IMR-90 (cell line): ENCODE measurements around the gene KLHL40. TPM values are rescaled to one million over a fixed set of nuclear protein-coding genes. Genes with fewer than 3 reads are reported as not detected.
A peak's percentile ranks its signal among the peaks of the same experiment; 100 is the strongest.

Source experiments
- ATAC-seq: fragments of 200-7000 bp; cut with Tn5 transposase; 2 replicates; pipeline ENCODE4 v1.9.1; 2020; ENCODE audit warnings: low read depth, mild to moderate bottlenecking, moderate library complexity
- BruUV-seq: library from RNA; stranded (reverse); fragments of 400-500 nt; replicated peaks from 2 replicates; lab custom pipeline; 2021; lab: Mats Ljungman, UMichigan
- CTCF ChIA-PET: fragments of 300-600 bp; formaldehyde crosslinking; extraction: SDS; loops from one replicate; lab custom pipeline; 2021; ENCODE audit warnings: antibody characterized with exemption; lab: Yijun Ruan, JAX
- POLR2A ChIA-PET: fragments of 300-600 bp; sonication (Branson Sonifier 250); formaldehyde crosslinking; loops from one replicate; lab custom pipeline; 2022; ENCODE audit warnings: antibody characterized with exemption; ENCODE audit not compliant: unreplicated experiment; lab: Charles Lee
- DNase-seq: peaks from one replicate; pipeline ENCODE4 v3.0.0; 2013
- H2AFZ ChIP-seq: replicated peaks from 2 replicates; pipeline ENCODE3; 2013; ENCODE audit warnings: low read length, mild to moderate bottlenecking; ENCODE audit not compliant: poor library complexity
- H2AK5ac ChIP-seq: 2 replicates; pipeline ENCODE4 v1.6.1; 2013; ENCODE audit warnings: low read depth, low read length, inconsistent platforms
- H2AK9ac ChIP-seq: replicated peaks from 2 replicates; pipeline ENCODE3; 2013; ENCODE audit warnings: mild to moderate bottlenecking, low read depth, low read length, moderate library complexity; ENCODE audit not compliant: poor library complexity
- H2BK120ac ChIP-seq: 2 replicates; pipeline ENCODE4 v1.6.1; 2013; ENCODE audit warnings: low read depth, low read length, inconsistent platforms
- H2BK15ac ChIP-seq: 3 replicates; pipeline ENCODE4 v1.6.1; 2013; ENCODE audit warnings: low read depth, low read length, inconsistent platforms
- H2BK20ac ChIP-seq: 2 replicates; pipeline ENCODE4 v1.6.1; 2013; ENCODE audit warnings: low read depth, mild to moderate bottlenecking, inconsistent platforms, low read length, moderate library complexity
- H2BK5ac ChIP-seq: 2 replicates; pipeline ENCODE4 v1.6.1; 2013; ENCODE audit warnings: mild to moderate bottlenecking, low read depth, low read length, inconsistent platforms; ENCODE audit not compliant: poor library complexity, severe bottlenecking
- H3K14ac ChIP-seq: replicated peaks from 2 replicates; pipeline ENCODE4 v1.6.1; 2013; ENCODE audit warnings: low read depth, low read length, inconsistent platforms
- H3K18ac ChIP-seq: 2 replicates; pipeline ENCODE4 v1.6.1; 2013; ENCODE audit warnings: low read depth, low read length, control low read depth
- H3K23ac ChIP-seq: 2 replicates; pipeline ENCODE4 v1.6.1; 2013; ENCODE audit warnings: low read depth, low read length, inconsistent platforms
- H3K27ac ChIP-seq: 2 replicates; pipeline ENCODE4 v1.5.1; 2013; ENCODE audit warnings: mild to moderate bottlenecking, control low read depth, low read length; ENCODE audit not compliant: insufficient read depth
- H3K27me3 ChIP-seq: 2 replicates; pipeline ENCODE4 v1.6.1; 2013; ENCODE audit warnings: low read length; ENCODE audit not compliant: control insufficient read depth, insufficient read depth
- H3K36me3 ChIP-seq: 2 replicates; pipeline ENCODE4 v1.6.1; 2013; ENCODE audit warnings: low read length, mixed read lengths; ENCODE audit not compliant: control insufficient read depth, insufficient read depth
- H3K4ac ChIP-seq: 2 replicates; pipeline ENCODE4 v1.6.1; 2013; ENCODE audit warnings: low read depth, low read length, inconsistent platforms
- H3K4me1 ChIP-seq: 2 replicates; pipeline ENCODE4 v1.6.1; 2013; ENCODE audit warnings: low read length, mixed read lengths; ENCODE audit not compliant: control insufficient read depth, insufficient read depth
- H3K4me2 ChIP-seq: 2 replicates; pipeline ENCODE4 v1.6.1; 2013; ENCODE audit warnings: low read depth, mild to moderate bottlenecking, control low read depth, low read length, moderate library complexity
- H3K4me3 ChIP-seq: 2 replicates; pipeline ENCODE4 v1.5.1; 2013; ENCODE audit warnings: low read depth, mild to moderate bottlenecking, control low read depth, low read length, moderate library complexity; ENCODE audit not compliant: insufficient read depth
- H3K56ac ChIP-seq: 2 replicates; pipeline ENCODE4 v1.6.1; 2013; ENCODE audit warnings: low read length, inconsistent platforms; ENCODE audit not compliant: insufficient read depth; ENCODE audit errors: extremely low read depth
- H3K79me1 ChIP-seq, 2 experiments: 2 replicates each; pipeline ENCODE4 v1.6.1; 2013; ENCODE audit warnings: low read length in 2 of 2, inconsistent platforms in 1 of 2, low read depth in 1 of 2
- H3K9ac ChIP-seq: 2 replicates; pipeline ENCODE4 v1.6.1; 2013; ENCODE audit warnings: low read depth, low read length, control low read depth
- H3K9me1 ChIP-seq: 2 replicates; pipeline ENCODE4 v1.6.1; 2013; ENCODE audit warnings: low read length, inconsistent platforms; ENCODE audit not compliant: insufficient read depth
- H3K9me3 ChIP-seq: 2 replicates; pipeline ENCODE4 v1.6.1; 2013; ENCODE audit warnings: low read length; ENCODE audit not compliant: control insufficient read depth, insufficient read depth
- H4K20me1 ChIP-seq: 2 replicates; pipeline ENCODE4 v1.6.1; 2013; ENCODE audit warnings: low read length, inconsistent platforms; ENCODE audit not compliant: insufficient read depth
- H4K5ac ChIP-seq: 2 replicates; pipeline ENCODE4 v1.6.1; 2013; ENCODE audit warnings: mild to moderate bottlenecking, low read depth, low read length, control low read depth
- H4K8ac ChIP-seq, 2 experiments: 2 replicates each; pipeline ENCODE4 v1.6.1; 2013; ENCODE audit warnings: low read depth in 2 of 2, low read length in 2 of 2, control low read depth in 1 of 2, inconsistent platforms in 1 of 2
- H4K91ac ChIP-seq: 2 replicates; pipeline ENCODE4 v1.6.1; 2013; ENCODE audit warnings: low read depth, low read length, inconsistent platforms; ENCODE audit not compliant: insufficient read depth
- CHD1 ChIP-seq: IDR thresholded peaks from 2 replicates; pipeline ENCODE4 v1.6.1; 2012; ENCODE audit warnings: low read depth, low read length, improper control_type of control experiment
- CTCF ChIP-seq: conservative IDR thresholded peaks from 2 replicates; pipeline ENCODE4 v1.5.1; 2012; ENCODE audit warnings: mild to moderate bottlenecking, low read depth, low read length, improper control_type of control experiment
- MXI1 ChIP-seq: IDR thresholded peaks from 2 replicates; pipeline ENCODE4 v1.6.1; 2012; ENCODE audit warnings: low read depth, mild to moderate bottlenecking, low read length, moderate library complexity, borderline replicate concordance
- SMC3 ChIP-seq: fragments of 150-350 bp; IDR thresholded peaks from 2 replicates; pipeline ENCODE4 v1.6.1; 2016; ENCODE audit warnings: low read depth, mild to moderate bottlenecking, antibody characterized with exemption, low read length, moderate library complexity
- WGBS, 2 experiments: methylation state at CpG; one replicate each; pipeline versions ENCODE4 v1.1.5 to v1.1.7; 2013; ENCODE audit warnings: missing lambda C conversion rate in 2 of 2; ENCODE audit not compliant: insufficient read length in 1 of 2; ENCODE audit errors: extremely low coverage in 2 of 2; 5-methylcytosine and 5-hydroxymethylcytosine counted together
- dilution Hi-C: fragments of 300-500 bp; cut with HindIII; formaldehyde crosslinking; loops from one replicate; pipeline ENCODE4 v1.14.3; 2018; ENCODE audit warnings: low sequenced_read_pairs; ENCODE audit not compliant: unreplicated experiment
- in situ Hi-C: fragments of 300-500 bp; cut with MboI; formaldehyde crosslinking; loops from 3 replicates; pipeline ENCODE4 v1.14.3; 2019; ENCODE audit warnings: low sequenced_read_pairs, inconsistent platforms, mixed read lengths
- intact Hi-C: fragments of 100-400 bp; cut with micrococcal nuclease; formaldehyde crosslinking; loops from 2 replicates; pipeline ENCODE4 v1.10.0; 2022
- polyA plus RNA-seq, 3 experiments: library from polyadenylated mRNA; depleted of rRNA; stranded (reverse); fragments of >200 nt; gene quantifications; 2 replicates each; pipeline ENCODE4 v1.2.3, GENCODE V29; 2012; ENCODE audit warnings: low replicate concordance in 1 of 3
- total RNA-seq: library from RNA; depleted of rRNA; stranded (reverse); fragments of >200 nt; gene quantifications from 2 replicates; pipeline ENCODE4 v1.2.3, GENCODE V29; 2012

The KLHL40 gene
- total and polyA plus RNA-seq, 2 of the 4 experiments (the other 2 are of a cell fraction): not detected

GRCh38 chr3:42732829-42733459 is 47.6 kb downstream of the KLHL40 start:
- H3K9ac ChIP-seq: no peak overlapping the region
- H4K8ac ChIP-seq: no peak overlapping the region
- H3K27me3 ChIP-seq: peaks cover 52% of the 10 kb centered on the region
- no peaks in the 10 kb centered on the region for H3K4me1 ChIP-seq
- intact Hi-C loops (no loop called here), dilution Hi-C loops (no loop called here), in situ Hi-C loops (no loop called here)
- no peak overlapping the region for H2BK5ac ChIP-seq
- no TSS peak for BruUV-seq
- H4K91ac ChIP-seq: no peak overlapping the region
- H3K14ac ChIP-seq: no peak overlapping the region
- H3K27ac ChIP-seq: no peak overlapping the region
- CTCF ChIA-PET: no interaction called here
- ATAC-seq (no peak), DNase-seq (no peak)
- peaks cover 7% of the 10 kb centered on the region for H3K9me3 ChIP-seq
- no peak overlapping the region for H4K5ac ChIP-seq
- no peak for TF ChIP-seq CHD1
- 0 out of 2 replicates have a peak, but pooled peaks have one; percentile 5 for TF ChIP-seq CTCF
- no peak for TF ChIP-seq MXI1
- TF ChIP-seq SMC3: no peak
- H2AFZ ChIP-seq: no peak overlapping the region
- POLR2A ChIA-PET: no interaction called here
- no peak overlapping the region for H2BK20ac ChIP-seq
- H3K4me3 ChIP-seq: no peak overlapping the region
- H3K4me2 ChIP-seq: no peak overlapping the region
- H2AK9ac ChIP-seq: no peak overlapping the region
- H3K23ac ChIP-seq: no peak overlapping the region
- no peaks in the 10 kb centered on the region for H3K9me1 ChIP-seq
- no peak overlapping the region for H3K18ac ChIP-seq
- H2BK120ac ChIP-seq: no peak overlapping the region
- H2AK5ac ChIP-seq: no peak overlapping the region
- 63% methylated on average over 7 of the region's 9 CpGs; no CpG with 5 or more reads in 1 of the 2 experiments for WGBS, 2 experiments
- H4K20me1 ChIP-seq: no peaks in the 10 kb centered on the region
- no peak overlapping the region for H2BK15ac ChIP-seq
- no peaks in the 10 kb centered on the region for H3K79me1 ChIP-seq
- no peaks in the 10 kb centered on the region for H3K36me3 ChIP-seq
- no peak overlapping the region for H3K56ac ChIP-seq
- no peak overlapping the region for H3K4ac ChIP-seq
